ENCODE data around the gene ZNF536.

DNA sequence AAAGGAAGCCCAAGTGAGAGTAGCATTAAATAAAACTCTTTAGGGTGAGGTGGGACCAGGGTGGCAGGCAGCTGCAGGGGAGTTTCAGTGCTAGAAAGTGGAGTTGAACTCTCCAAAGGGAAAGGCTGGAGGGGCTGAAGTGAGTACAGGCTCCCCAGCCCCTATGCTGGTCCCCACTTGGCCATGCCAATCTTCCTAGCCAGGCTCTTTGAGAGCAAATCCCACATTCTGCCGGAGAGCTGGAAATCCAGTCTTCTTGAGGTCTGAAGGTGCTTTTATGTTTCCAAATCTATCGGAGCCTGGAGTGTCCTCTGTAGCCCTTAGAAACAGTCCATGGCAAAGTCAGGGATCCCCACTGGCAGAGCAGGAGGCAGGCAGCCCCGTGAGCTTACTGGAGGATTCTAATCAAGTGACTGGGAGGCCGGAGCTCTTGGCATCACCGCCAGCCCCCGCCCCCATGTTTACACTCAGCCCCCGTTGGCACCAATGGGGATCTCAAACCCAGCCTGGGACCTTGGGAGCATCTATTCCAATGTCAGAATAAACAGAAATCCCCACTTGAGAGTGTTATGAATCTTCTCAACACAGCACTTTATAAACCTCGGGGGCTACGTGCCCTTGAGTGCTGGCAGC is 18.3 kb downstream of the ZNF536 start:
- TF ChIP-seq, protein P1, sequence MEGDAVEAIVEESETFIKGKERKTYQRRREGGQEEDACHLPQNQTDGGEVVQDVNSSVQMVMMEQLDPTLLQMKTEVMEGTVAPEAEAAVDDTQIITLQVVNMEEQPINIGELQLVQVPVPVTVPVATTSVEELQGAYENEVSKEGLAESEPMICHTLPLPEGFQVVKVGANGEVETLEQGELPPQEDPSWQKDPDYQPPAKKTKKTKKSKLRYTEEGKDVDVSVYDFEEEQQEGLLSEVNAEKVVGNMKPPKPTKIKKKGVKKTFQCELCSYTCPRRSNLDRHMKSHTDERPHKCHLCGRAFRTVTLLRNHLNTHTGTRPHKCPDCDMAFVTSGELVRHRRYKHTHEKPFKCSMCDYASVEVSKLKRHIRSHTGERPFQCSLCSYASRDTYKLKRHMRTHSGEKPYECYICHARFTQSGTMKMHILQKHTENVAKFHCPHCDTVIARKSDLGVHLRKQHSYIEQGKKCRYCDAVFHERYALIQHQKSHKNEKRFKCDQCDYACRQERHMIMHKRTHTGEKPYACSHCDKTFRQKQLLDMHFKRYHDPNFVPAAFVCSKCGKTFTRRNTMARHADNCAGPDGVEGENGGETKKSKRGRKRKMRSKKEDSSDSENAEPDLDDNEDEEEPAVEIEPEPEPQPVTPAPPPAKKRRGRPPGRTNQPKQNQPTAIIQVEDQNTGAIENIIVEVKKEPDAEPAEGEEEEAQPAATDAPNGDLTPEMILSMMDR (IDR thresholded peaks at IDR 0.05) = no peak
- no peak for TF ChIP-seq ZFX (IDR thresholded peaks at IDR 0.05; ENCODE audit: borderline replicate concordance)
